ENCODE data around the gene BPHL. TPM values are rescaled to one million over a fixed set of nuclear protein-coding genes. Genes with fewer than 3 reads are reported as not detected.

BPHL gene
- polyA plus RNA-seq, 2 of the 4 experiments (the other 2 are of a cell fraction): 16.5 to 25.5 TPM

DNA sequence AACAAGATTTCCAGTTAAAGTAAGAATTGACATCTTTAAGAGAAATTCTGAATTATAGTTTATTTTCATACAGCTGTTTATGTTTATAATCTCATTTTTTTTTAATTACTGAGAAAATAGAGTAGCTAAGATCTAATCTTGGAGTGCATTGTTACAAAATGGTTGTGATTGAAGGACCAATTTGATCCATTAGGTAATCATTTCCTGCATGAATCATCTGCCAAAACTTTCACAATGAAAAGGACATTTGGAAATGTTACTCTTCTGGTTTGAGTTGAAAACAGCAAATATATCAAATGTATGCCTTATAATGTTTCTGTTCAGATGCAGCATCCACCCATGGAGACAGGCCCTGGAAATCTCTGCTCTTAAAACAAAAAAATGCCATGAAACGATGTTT, 19.8 kb downstream of the BPHL start:
- H3K4me2 ChIP-seq: no peak overlapping the region; the same call in 1 of the 3 replicates
- no peak for ATAC-seq
- no peak for TF ChIP-seq FOSB (CRISPR knock-in tag; IDR thresholded peaks at IDR 0.05)
- no peak for TF ChIP-seq HOXB13 (CRISPR knock-in tag; IDR thresholded peaks at IDR 0.05; ENCODE audit: low read depth)
- TF ChIP-seq EHF (CRISPR knock-in tag; IDR thresholded peaks at IDR 0.05): no peak
- TF ChIP-seq EHMT2 (IDR thresholded peaks at IDR 0.05; ENCODE audit: low read depth): no peak
- no peak for TF ChIP-seq MAX (IDR thresholded peaks at IDR 0.05)
- TF ChIP-seq USF2 (IDR thresholded peaks at IDR 0.05): no peak
- TF ChIP-seq JUNB (IDR thresholded peaks at IDR 0.05): no peak
- no peak for TF ChIP-seq RARB (CRISPR knock-in tag; IDR thresholded peaks at IDR 0.05)
- no peak for TF ChIP-seq CTCF (IDR thresholded peaks at IDR 0.05)
- no peak for TF ChIP-seq GATA3 (IDR thresholded peaks at IDR 0.05; ENCODE audit: borderline replicate concordance)
- no peak for TF ChIP-seq ZSCAN20 (CRISPR knock-in tag; IDR thresholded peaks at IDR 0.05)
- TF ChIP-seq NPAS2 (CRISPR knock-in tag; IDR thresholded peaks at IDR 0.05; ENCODE audit: borderline replicate concordance): no peak
- TF ChIP-seq ATOH8 (CRISPR knock-in tag; IDR thresholded peaks at IDR 0.05; ENCODE audit: low read depth): no peak
- TF ChIP-seq PHF8 (IDR thresholded peaks at IDR 0.05; ENCODE audit: borderline replicate concordance, low read depth): no peak
- TF ChIP-seq CHD4 (IDR thresholded peaks at IDR 0.05; ENCODE audit: borderline replicate concordance): no peak
- TF ChIP-seq MYC (IDR thresholded peaks at IDR 0.05; ENCODE audit: borderline replicate concordance, low read length): no peak
- no peak for TF ChIP-seq CEBPB (IDR thresholded peaks at IDR 0.05)
- TF ChIP-seq, protein P1, sequence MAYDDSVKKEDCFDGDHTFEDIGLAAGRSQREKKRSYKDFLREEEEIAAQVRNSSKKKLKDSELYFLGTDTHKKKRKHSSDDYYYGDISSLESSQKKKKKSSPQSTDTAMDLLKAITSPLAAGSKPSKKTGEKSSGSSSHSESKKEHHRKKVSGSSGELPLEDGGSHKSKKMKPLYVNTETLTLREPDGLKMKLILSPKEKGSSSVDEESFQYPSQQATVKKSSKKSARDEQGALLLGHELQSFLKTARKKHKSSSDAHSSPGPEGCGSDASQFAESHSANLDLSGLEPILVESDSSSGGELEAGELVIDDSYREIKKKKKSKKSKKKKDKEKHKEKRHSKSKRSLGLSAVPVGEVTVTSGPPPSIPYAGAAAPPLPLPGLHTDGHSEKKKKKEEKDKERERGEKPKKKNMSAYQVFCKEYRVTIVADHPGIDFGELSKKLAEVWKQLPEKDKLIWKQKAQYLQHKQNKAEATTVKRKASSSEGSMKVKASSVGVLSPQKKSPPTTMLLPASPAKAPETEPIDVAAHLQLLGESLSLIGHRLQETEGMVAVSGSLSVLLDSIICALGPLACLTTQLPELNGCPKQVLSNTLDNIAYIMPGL (CRISPR knock-in tag; IDR thresholded peaks at IDR 0.05; ENCODE audit: borderline replicate concordance): no peak
- ChIA-PET POLR2A (no interaction called here), CTCF (interaction anchor here (1.8 to 2.1 kb wide), 2 partner anchors 12 to 113 kb away, joined by 4 to 9 read pairs; no protein-coding TSS in a partner anchor)
- no peak overlapping the region for H3K4me3 ChIP-seq
- FAIRE-seq: no peak
- H3K4me1 ChIP-seq: peaks cover 28% of the 10 kb centered on the region
- no peak overlapping the region for H3K27ac ChIP-seq
- 65% methylated on average over 1 of the region's 1 CpG for WGBS (ENCODE audit: missing lambda C conversion rate)
- no peaks in the 10 kb centered on the region for H3K9me3 ChIP-seq
- DNase-seq (ENCODE audit: low read depth in 1 of 2, low spot score in 1 of 2): no peak

DNA sequence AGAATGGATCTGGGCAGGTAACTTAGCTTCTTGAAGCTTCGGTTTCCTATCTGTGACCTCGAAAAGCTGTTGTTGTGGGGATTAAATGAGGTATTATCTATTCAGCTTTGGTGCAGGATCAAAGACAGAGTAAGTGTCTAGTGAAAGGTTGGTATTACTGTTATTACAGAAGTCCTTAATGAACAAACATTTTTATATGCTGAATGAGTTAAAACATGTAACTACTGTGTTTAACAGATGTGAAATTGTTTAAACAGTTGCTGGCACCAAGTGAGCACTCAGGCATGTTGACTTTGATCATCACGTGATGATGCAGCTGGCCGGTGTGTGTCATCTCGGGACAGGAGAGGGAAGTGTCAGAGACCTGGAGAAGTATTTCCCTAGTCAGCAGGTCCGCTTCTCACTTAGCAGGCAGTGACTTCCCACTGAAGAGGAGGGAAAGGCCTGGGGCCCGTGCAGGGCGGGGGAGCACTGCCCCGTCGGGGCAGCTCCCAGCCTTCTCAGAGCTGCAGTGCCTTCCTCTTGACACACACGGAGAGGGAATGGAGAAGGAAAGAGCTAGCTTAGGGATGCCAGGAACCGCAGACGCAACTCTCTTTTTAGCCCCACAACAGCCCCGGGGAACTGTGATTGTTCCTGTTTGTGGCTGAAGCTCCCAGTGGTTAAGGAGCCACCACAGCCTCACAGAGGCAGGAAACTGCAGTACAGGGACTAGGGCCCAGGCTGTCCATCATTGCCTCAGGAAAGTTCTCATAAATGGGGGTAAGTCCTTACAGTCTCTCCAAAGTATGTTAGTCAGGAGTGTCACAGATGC, 20.8 kb downstream of the BPHL start:
- Histone ChIP-seq H3K27ac (no peak overlapping the region), H3K9me3 (no peaks in the 10 kb centered on the region), H3K4me1 (peaks cover 28% of the 10 kb centered on the region), H3K4me2 (peak overlapping the region; percentile 18; the same call in 2 of the 3 replicates), H3K4me3 (no peak overlapping the region)
- 47% methylated on average over 10 of the region's 14 CpGs for WGBS (ENCODE audit: missing lambda C conversion rate)
- ChIA-PET CTCF (interaction anchor here (1.1 to 2.1 kb wide), 5 partner anchors 11 to 112 kb away, joined by 3 to 9 read pairs (median 4); no protein-coding TSS in a partner anchor), POLR2A (interaction anchor here (0.9 kb wide), 1 partner anchor 70 kb away, joined by 3 read pairs; no protein-coding TSS in a partner anchor)
- TF ChIP-seq CHD2 (IDR thresholded peaks at IDR 0.05; ENCODE audit: low read length, partially characterized antibody) (no peak), HOXB13 (CRISPR knock-in tag; IDR thresholded peaks at IDR 0.05; ENCODE audit: low read depth) (no peak), MAFK (IDR thresholded peaks at IDR 0.05; ENCODE audit: partially characterized antibody) (peak; percentile 44), ATOH8 (CRISPR knock-in tag; IDR thresholded peaks at IDR 0.05; ENCODE audit: low read depth) (no peak), SREBF2 (IDR thresholded peaks at IDR 0.05) (no peak), USF2 (IDR thresholded peaks at IDR 0.05) (peak; percentile 71), NPAS2 (CRISPR knock-in tag; IDR thresholded peaks at IDR 0.05; ENCODE audit: borderline replicate concordance) (no peak), TFCP2L1 (CRISPR knock-in tag; IDR thresholded peaks at IDR 0.05) (no peak), RFX5 (IDR thresholded peaks at IDR 0.05) (no peak)
- ATAC-seq (peak; percentile 70; a peak in 5 of 6 replicates), DNase-seq (ENCODE audit: low read depth in 1 of 2, low spot score in 1 of 2) (peak; percentile 28 to 36), FAIRE-seq (no peak)

Data from A549 (cell line).